ENCODE results near the gene PEAR1. TPM values are rescaled to one million over a fixed set of nuclear protein-coding genes. Genes with fewer than 3 reads are reported as not detected.
A peak's percentile ranks its signal among the peaks of the same experiment; 100 is the strongest.

Gene PEAR1
- total RNA-seq (2014; rRNA removed; shearing (Covaris generic); ENCODE audit: low replicate concordance) = 0.46 TPM in 1 of 2 replicates, not detected in the other

GRCh38 chr1:156893048-156893953 is at the start of gene PEAR1:
PEAR1 (plus strand) TSS chr1:156893718; CDS start chr1:156903927, 10,209 bp downstream.
- Histone ChIP-seq H3K27me3 (no peaks in the 10 kb centered on the region), H3K4me3 (no peak within 1 kb of the TSS), H3K36me3 (no peaks in the 10 kb centered on the region), H3K9me3 (no peaks in the 10 kb centered on the region)
- no peak for DNase-seq

GRCh38 chr1:156844102-156844501 is 49.4 kb upstream of the PEAR1 start:
- H3K27me3 ChIP-seq = no peaks in the 10 kb centered on the region
- no peaks in the 10 kb centered on the region for H3K9me3 ChIP-seq
- no peak overlapping the region for H3K4me3 ChIP-seq
- DNase-seq = no peak
- no peaks in the 10 kb centered on the region for H3K36me3 ChIP-seq

DNA sequence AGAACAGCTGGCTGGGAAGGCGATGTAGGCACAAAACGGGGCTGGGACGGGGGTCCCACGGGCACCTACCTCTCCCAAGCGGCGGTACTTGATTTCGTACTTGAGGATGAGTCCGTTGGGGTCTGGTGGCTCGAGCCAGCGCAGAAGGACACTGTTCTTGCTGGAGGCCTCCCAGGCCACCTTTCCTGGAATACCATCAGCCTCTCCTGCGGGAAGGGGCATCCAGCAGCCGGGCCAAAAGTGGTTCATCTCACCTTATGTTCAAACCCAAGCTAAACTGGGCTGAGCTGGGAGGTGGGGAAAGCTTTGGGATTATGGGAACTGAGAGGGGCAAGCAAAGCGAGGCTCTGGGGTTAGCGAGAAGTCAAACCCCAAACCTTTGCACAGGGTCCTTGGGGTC is 48.9 kb upstream of the PEAR1 start:
- no peaks in the 10 kb centered on the region for H3K36me3 ChIP-seq
- H3K27me3 ChIP-seq = no peaks in the 10 kb centered on the region
- H3K9me3 ChIP-seq = no peaks in the 10 kb centered on the region
- no peak overlapping the region for H3K4me3 ChIP-seq
- no peak for DNase-seq

DNA sequence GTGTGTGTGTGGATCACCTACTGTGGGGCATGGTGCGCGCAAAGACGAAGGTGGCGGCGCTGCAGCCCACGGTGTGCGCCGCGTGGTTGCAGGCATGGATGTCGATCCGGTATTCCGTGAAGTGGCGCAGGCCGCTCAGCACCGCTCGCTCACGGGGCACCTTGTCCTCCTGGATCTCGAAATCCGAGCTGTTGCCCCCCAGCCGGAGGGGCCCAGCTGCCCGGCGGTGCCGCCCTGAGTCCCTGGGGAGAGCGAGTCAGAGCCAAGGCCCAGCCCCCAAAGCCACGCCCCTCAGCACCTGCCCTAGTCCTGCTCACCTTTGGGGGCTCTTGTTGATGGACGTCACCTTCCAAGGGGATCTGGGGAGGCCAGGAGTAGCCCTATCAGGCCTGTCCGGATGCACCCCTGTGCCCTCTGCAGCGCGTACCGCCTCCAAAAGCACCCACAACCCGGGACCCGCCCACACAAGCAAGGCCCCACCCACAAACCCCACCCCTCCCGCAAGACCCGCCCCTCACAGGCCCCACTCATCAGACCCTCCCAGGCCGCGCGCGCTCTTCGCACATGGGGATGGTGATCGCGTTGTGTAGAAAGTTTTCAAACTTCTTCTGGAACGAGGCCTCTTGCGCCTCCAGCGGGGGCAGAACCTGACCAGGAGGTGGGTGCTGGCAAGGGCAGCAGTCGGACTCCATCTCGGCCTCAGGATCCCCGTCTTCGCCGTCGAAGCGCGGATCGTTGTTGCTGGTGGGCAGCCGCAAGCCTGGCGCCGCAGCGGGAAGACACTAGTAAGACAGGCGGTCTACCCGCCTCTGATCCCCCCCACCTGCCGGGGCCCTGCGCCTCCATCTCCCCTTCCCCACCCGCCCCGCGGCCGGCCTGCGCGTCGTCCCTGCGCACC is 48.2 kb upstream of the PEAR1 start:
- H3K27me3 ChIP-seq = no peaks in the 10 kb centered on the region
- no peak for DNase-seq
- H3K9me3 ChIP-seq = no peaks in the 10 kb centered on the region

GRCh38 chr1:156845953-156846545 is 47.5 kb upstream of the PEAR1 start:
- no peak overlapping the region for H3K4me3 ChIP-seq
- no peaks in the 10 kb centered on the region for H3K27me3 ChIP-seq
- no peak for DNase-seq

More for the DNA sequence above, 48.2 kb upstream of the PEAR1 start:
- Histone ChIP-seq H3K36me3 (no peaks in the 10 kb centered on the region), H3K4me3 (no peak overlapping the region)

DNA sequence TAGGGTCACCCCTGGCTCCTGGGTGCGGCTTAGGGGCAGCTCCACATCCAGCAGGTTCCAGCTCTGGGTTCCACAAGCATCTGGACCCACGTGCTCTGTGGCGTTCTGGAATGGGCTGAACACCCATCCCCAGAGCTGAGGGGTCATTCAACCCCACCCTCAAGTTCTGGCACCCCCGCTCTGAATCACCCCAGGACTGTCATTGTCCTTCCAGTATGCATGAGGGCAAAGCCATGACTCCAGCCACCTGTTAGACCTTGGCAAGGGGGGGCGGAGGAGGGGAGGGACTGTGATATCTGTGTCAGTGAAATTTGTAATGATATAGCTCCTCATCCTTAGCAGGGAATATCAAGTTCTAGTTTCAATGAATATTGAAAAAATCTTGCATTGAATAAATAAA is 46.9 kb upstream of the PEAR1 start:
- no peaks in the 10 kb centered on the region for H3K36me3 ChIP-seq
- H3K27me3 ChIP-seq = no peaks in the 10 kb centered on the region

More at GRCh38 chr1:156845953-156846545, 47.5 kb upstream of the PEAR1 start:
- Histone ChIP-seq H3K36me3 (no peaks in the 10 kb centered on the region), H3K9me3 (no peaks in the 10 kb centered on the region)

DNA sequence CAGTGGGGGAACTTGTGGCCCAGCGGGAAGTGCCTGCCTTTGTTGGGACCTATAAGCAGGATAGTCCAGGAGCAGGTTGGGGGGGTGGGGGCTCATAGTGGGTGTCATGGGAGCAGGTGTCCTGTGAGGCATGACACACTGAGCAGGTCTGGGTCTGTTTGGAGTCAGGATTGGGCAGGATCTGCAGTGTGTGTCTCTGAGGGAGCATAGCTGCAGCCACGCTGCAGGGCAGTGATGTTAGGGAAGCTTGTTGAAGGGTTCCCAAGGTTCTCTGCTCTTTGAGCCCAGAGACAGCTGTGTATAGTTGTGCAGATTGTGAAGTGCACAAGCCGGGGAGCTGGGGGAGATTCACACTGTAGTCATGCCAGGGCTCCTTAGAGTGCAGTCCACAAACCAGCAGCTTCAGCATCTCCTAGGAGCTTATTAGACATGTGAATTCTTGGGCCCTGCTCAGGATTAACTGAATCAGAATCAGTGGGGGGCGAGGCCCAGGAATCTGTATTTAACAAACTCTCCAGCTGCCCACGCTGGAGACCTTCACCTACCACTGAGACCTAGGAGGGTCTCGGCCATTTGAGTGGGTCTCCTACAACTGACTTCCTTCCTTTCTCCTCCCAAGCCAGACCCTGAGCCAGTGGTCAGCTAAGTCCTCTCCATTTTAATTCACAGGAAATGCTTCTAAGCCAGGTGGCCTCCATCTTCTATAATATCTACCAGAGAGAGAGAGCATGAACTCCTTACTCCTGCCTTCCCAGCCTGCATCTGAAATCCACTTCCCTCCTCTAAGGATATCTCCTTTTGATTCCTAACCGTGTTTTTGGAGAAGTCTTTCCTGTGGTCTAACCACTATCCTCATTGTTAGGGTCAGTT is 45.7 kb upstream of the PEAR1 start:
- no peaks in the 10 kb centered on the region for H3K9me3 ChIP-seq
- H3K4me3 ChIP-seq = no peak overlapping the region
- no peaks in the 10 kb centered on the region for H3K36me3 ChIP-seq
- no peaks in the 10 kb centered on the region for H3K27me3 ChIP-seq
- DNase-seq = no peak

More for the DNA sequence above, 46.9 kb upstream of the PEAR1 start:
- DNase-seq = no peak
- Histone ChIP-seq H3K4me3 (no peak overlapping the region), H3K9me3 (no peaks in the 10 kb centered on the region)

GRCh38 chr1:156848461-156849150 is 44.9 kb upstream of the PEAR1 start:
- no peak overlapping the region for H3K4me3 ChIP-seq
- H3K27me3 ChIP-seq = no peaks in the 10 kb centered on the region
- no peak for DNase-seq
- no peaks in the 10 kb centered on the region for H3K36me3 ChIP-seq
- H3K9me3 ChIP-seq = no peaks in the 10 kb centered on the region

DNA sequence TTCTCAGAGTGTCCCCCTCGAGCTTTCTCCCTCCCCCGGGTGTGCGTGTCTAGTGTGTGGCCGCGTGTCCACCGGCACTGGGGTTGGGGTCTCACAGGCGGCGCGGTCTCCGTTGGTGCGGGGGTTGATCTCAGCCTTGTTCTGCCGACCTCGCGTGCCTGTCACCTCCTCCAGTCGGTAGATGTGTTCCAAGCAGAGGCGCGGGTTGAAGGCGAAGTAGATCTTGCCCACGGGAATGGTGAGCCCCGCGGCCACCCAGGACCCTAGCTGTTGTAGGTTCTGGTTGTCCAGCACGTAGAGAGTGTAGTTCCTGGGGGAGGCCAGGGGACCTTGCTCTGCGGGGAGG is 44.4 kb upstream of the PEAR1 start:
- Histone ChIP-seq H3K27me3 (no peaks in the 10 kb centered on the region), H3K9me3 (no peaks in the 10 kb centered on the region), H3K36me3 (no peaks in the 10 kb centered on the region), H3K4me3 (no peak overlapping the region)
- DNase-seq = no peak

- no peaks in the 10 kb centered on the region for H3K27me3 ChIP-seq
- H3K36me3 ChIP-seq = no peaks in the 10 kb centered on the region
- DNase-seq = no peak
These were observed 41.6 kb upstream of the PEAR1 start for GRCh38 chr1:156851779-156852417.

DNA sequence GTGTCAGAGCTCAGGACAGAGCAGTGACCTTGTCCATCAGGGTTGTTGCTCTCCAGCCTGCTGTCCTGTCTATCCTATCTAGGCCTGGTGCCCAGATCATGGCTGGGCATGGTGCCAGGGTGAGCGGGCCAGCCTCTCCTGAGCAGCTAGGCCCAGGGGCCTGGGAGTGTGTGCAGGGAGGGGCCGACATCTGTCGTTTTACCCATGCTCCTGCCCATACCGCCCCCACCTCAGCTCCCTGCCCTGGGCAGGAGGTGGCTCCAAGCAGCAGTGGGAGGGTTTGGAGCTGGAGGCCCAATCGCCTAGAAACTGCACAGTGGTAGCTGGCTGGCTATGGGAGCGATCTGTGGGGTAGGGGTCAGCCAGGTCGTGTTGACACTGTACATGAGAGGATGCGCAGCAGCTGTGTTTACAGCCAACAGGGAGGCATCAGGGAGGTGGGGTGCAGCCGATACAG is 41.1 kb upstream of the PEAR1 start:
- peak; percentile 80 for DNase-seq
- Histone ChIP-seq H3K27me3 (no peaks in the 10 kb centered on the region), H3K36me3 (no peaks in the 10 kb centered on the region), H3K9me3 (no peaks in the 10 kb centered on the region), H3K4me3 (no peak overlapping the region)

More at GRCh38 chr1:156851779-156852417, 41.6 kb upstream of the PEAR1 start:
- Histone ChIP-seq H3K4me3 (no peak overlapping the region), H3K9me3 (no peaks in the 10 kb centered on the region)

GRCh38 chr1:156853761-156854160 is 39.8 kb upstream of the PEAR1 start:
- H3K9me3 ChIP-seq = no peaks in the 10 kb centered on the region
- H3K27me3 ChIP-seq = peaks cover 5% of the 10 kb centered on the region
- H3K36me3 ChIP-seq = no peaks in the 10 kb centered on the region
- no peak for DNase-seq
- H3K4me3 ChIP-seq = no peak overlapping the region

GRCh38 chr1:156854634-156855033 is 38.9 kb upstream of the PEAR1 start:
- Histone ChIP-seq H3K36me3 (no peaks in the 10 kb centered on the region), H3K4me3 (no peak overlapping the region), H3K9me3 (no peaks in the 10 kb centered on the region), H3K27me3 (peaks cover 12% of the 10 kb centered on the region)
- DNase-seq = no peak

- no peak for DNase-seq
- Histone ChIP-seq H3K36me3 (no peaks in the 10 kb centered on the region), H3K4me3 (no peak overlapping the region), H3K27me3 (peaks cover 28% of the 10 kb centered on the region), H3K9me3 (no peaks in the 10 kb centered on the region)
These were observed 37.2 kb upstream of the PEAR1 start for GRCh38 chr1:156856282-156856785.

DNA sequence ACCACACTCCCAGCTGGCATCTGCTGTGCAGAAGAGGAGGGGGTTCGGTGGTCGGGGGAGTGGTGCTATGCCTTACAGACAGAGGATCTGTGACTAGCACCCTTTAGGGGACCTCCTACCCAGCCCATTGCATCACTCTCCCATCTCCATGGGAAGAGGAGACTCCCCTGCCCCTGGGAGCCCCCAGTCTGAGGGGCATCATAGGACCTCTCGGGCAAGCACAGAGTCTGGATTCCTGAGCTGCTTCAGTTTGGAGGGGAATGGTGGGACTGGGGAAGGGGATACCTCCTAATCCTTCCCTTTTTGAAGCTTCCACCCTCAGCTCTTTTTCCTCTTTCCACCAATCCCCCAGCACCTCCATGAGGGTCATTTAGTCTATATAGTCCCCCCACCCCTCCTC is 36.0 kb upstream of the PEAR1 start:
- Histone ChIP-seq H3K9me3 (no peaks in the 10 kb centered on the region), H3K36me3 (no peaks in the 10 kb centered on the region), H3K4me3 (no peak overlapping the region), H3K27me3 (peaks cover 32% of the 10 kb centered on the region)
- no peak for DNase-seq

All from MG63 (cell line).